Astrocyte (in vitro differentiated cells and primary cell): ENCODE results near the gene MIER1.

Experiments
- EZH2 ChIP-seq: IDR thresholded peaks from 2 replicates; pipeline ENCODE4 v1.6.1; 2012; ENCODE audit warnings: mild to moderate bottlenecking, low read length, inconsistent platforms; ENCODE audit not compliant: insufficient read depth
- TF ChIP-seq, protein P1 (sequence below): IDR thresholded peaks from 2 replicates; pipeline ENCODE4 v1.5.1; 2011; ENCODE audit warnings: low read depth, mild to moderate bottlenecking, inconsistent platforms, low read length, moderate library complexity; ENCODE audit not compliant: insufficient read depth

- TF ChIP-seq, protein P1, sequence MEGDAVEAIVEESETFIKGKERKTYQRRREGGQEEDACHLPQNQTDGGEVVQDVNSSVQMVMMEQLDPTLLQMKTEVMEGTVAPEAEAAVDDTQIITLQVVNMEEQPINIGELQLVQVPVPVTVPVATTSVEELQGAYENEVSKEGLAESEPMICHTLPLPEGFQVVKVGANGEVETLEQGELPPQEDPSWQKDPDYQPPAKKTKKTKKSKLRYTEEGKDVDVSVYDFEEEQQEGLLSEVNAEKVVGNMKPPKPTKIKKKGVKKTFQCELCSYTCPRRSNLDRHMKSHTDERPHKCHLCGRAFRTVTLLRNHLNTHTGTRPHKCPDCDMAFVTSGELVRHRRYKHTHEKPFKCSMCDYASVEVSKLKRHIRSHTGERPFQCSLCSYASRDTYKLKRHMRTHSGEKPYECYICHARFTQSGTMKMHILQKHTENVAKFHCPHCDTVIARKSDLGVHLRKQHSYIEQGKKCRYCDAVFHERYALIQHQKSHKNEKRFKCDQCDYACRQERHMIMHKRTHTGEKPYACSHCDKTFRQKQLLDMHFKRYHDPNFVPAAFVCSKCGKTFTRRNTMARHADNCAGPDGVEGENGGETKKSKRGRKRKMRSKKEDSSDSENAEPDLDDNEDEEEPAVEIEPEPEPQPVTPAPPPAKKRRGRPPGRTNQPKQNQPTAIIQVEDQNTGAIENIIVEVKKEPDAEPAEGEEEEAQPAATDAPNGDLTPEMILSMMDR: no peak
- TF ChIP-seq EZH2: no peak
Observed at GRCh38 chr1:66993076-66993475, 68.3 kb downstream of the MIER1 start.
